Nephron progenitor cell (in vitro differentiated cells): ENCODE measurements around the gene KRT24.

Source experiments
- DNase-seq: peaks from one replicate; pipeline ENCODE4 v3.0.0; 2021
- H3K27ac Mint-ChIP-seq: 2 replicates; pipeline ENCODE4 v1.8.0; 2021; ENCODE audit warnings: mild to moderate bottlenecking, moderate library complexity, mixed read lengths
- H3K27me3 Mint-ChIP-seq: 2 replicates; pipeline ENCODE4 v1.8.0; 2021; ENCODE audit warnings: mild to moderate bottlenecking, low read depth, mixed read lengths; ENCODE audit not compliant: poor library complexity
- H3K36me3 Mint-ChIP-seq: 2 replicates; pipeline ENCODE4 v1.8.0; 2021; ENCODE audit warnings: low read depth, mixed read lengths
- H3K4me1 Mint-ChIP-seq: 2 replicates; pipeline ENCODE4 v1.8.0; 2021; ENCODE audit warnings: mixed read lengths
- H3K4me3 Mint-ChIP-seq: 2 replicates; pipeline ENCODE4 v1.8.0; 2021; ENCODE audit warnings: mild to moderate bottlenecking, moderate library complexity, mixed read lengths
- H3K9me3 Mint-ChIP-seq: 2 replicates; pipeline ENCODE4 v1.8.0; 2021; ENCODE audit warnings: mild to moderate bottlenecking, moderate library complexity, mixed read lengths
- CTCF ChIP-seq: fragments of 200-600 bp; sonication (generic); IDR thresholded peaks from 2 replicates; pipeline ENCODE4 v1.5.0; 2021; ENCODE audit warnings: antibody characterized with exemption

The KRT24 gene

GRCh38 chr17:40734018-40734417, 30.5 kb upstream of the KRT24 start:
- H3K27me3 Mint-ChIP-seq = peaks cover 38% of the 10 kb centered on the region

DNA sequence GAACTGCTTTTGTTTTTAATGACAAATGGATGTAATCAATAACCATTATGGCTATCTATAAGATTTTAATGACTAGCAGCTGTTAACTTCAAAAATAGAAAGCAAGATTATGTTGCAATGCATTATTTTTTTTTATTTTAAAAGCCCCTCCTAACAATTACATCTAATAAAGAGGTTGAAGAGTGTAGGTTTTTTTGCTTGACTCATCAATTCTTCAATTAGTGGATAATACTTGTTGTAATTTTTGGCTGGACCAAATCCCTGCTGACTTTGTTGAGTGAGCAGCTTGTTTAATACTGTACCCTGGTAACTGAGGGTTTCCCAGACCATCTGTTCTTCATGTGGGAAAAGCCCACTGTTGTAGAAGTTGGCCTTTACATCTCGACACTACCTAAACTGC, 27.4 kb upstream of the KRT24 start:
- no peaks in the 10 kb centered on the region for H3K36me3 Mint-ChIP-seq
- H3K9me3 Mint-ChIP-seq = peaks cover 6% of the 10 kb centered on the region
- H3K27me3 Mint-ChIP-seq = peaks cover 26% of the 10 kb centered on the region
- H3K27ac Mint-ChIP-seq = no peak overlapping the region
- TF ChIP-seq CTCF = no peak
- H3K4me3 Mint-ChIP-seq = no peak overlapping the region
- no peaks in the 10 kb centered on the region for H3K4me1 Mint-ChIP-seq
- DNase-seq = no peak

More at GRCh38 chr17:40734018-40734417, 30.5 kb upstream of the KRT24 start:
- Mint-ChIP-seq H3K36me3 (no peaks in the 10 kb centered on the region), H3K9me3 (peaks cover 6% of the 10 kb centered on the region), H3K27ac (no peak overlapping the region), H3K4me1 (no peaks in the 10 kb centered on the region), H3K4me3 (no peak overlapping the region)
- no peak for DNase-seq
- TF ChIP-seq CTCF = no peak

DNA sequence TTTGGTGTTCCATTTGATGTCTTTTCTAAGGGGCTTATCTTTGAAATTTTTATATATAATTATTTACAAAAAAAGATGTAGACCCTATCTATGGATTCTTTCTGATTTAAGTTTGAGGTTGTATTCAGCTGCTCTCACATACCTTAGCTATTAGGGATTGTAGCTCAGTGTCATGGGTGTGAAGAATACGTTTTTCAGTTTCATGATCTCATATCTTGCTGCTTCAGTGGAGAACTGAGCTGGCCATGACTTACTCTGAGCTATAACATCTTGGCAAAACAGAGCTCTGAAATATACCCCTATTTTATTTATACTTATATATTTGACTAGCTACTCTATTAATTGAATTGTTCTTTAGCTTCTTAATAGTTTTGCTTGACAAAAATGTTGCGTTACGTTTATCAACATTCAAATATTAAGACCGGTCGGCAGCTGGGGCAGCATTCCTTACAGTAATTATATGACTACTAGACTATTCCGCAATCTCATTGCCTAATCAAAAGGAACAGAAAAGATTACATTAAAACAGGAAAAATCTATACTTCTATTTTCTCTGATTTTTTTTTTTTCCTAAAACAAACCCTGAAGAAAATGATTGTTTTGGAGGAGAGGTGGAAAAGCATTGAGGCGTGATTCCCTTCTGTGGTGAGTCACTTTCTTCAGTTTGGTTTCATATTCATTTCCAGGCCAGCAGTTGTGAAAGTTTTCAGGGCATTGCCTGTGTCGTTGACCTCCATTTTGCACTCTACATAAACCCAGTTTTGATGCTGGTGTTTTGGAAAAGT, 24.1 kb upstream of the KRT24 start:
- no peak for DNase-seq
- Mint-ChIP-seq H3K27ac (no peak overlapping the region), H3K36me3 (no peaks in the 10 kb centered on the region), H3K4me3 (no peak overlapping the region), H3K9me3 (no peaks in the 10 kb centered on the region), H3K27me3 (peaks cover 23% of the 10 kb centered on the region), H3K4me1 (no peaks in the 10 kb centered on the region)
- TF ChIP-seq CTCF = no peak

- DNase-seq = no peak
- no peaks in the 10 kb centered on the region for H3K36me3 Mint-ChIP-seq
- H3K4me1 Mint-ChIP-seq = no peaks in the 10 kb centered on the region
- H3K27me3 Mint-ChIP-seq = peaks cover 22% of the 10 kb centered on the region
- TF ChIP-seq CTCF = no peak
- no peak overlapping the region for H3K4me3 Mint-ChIP-seq
- no peak overlapping the region for H3K27ac Mint-ChIP-seq
- H3K9me3 Mint-ChIP-seq = no peaks in the 10 kb centered on the region
Measured at GRCh38 chr17:40726919-40727318, 23.4 kb upstream of the KRT24 start.

DNA sequence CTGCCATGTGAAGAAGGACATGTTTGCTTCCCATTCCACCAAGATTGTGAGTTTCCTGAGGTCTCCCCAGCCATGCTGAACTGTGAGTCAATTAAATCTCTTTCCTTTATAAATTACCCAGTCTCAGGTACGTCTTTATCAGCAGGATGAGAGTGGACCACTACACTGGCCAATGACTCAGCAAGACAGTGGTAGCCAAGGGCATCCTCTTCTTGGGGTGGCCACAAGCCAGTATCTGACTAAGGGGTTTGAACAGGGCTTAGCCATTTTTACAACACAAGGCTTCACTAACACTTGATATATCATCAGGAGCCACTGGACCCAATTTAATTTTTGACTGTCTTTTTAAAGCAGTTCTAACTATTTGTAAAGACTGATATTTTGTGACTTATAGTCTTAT, 21.1 kb upstream of the KRT24 start:
- no peak overlapping the region for H3K4me3 Mint-ChIP-seq
- TF ChIP-seq CTCF = no peak
- DNase-seq = no peak
- H3K27ac Mint-ChIP-seq = no peak overlapping the region
- no peaks in the 10 kb centered on the region for H3K9me3 Mint-ChIP-seq
- no peaks in the 10 kb centered on the region for H3K4me1 Mint-ChIP-seq
- H3K27me3 Mint-ChIP-seq = peaks cover 18% of the 10 kb centered on the region
- H3K36me3 Mint-ChIP-seq = no peaks in the 10 kb centered on the region

- H3K9me3 Mint-ChIP-seq = no peaks in the 10 kb centered on the region
- no peak for TF ChIP-seq CTCF
- H3K27ac Mint-ChIP-seq = no peak overlapping the region
- no peaks in the 10 kb centered on the region for H3K36me3 Mint-ChIP-seq
- no peak overlapping the region for H3K4me3 Mint-ChIP-seq
- no peak for DNase-seq
- H3K27me3 Mint-ChIP-seq = peaks cover 21% of the 10 kb centered on the region
- no peaks in the 10 kb centered on the region for H3K4me1 Mint-ChIP-seq
Measured at GRCh38 chr17:40722241-40722640, 18.7 kb upstream of the KRT24 start.
